Neuronal stem cell (in vitro differentiated cells): ENCODE results near the gene ARHGAP26.

Source experiments
- DNase-seq: peaks from one replicate; pipeline ENCODE4 v3.0.0-alpha.2; 2013; ENCODE audit warnings: low spot score
- H2AFZ ChIP-seq: one replicate; pipeline ENCODE4 v1.6.1; 2013; ENCODE audit warnings: mild to moderate bottlenecking, low read length, inconsistent platforms
- H2AK5ac ChIP-seq: 2 replicates; pipeline ENCODE4 v1.6.1; 2013; ENCODE audit warnings: low read depth, mild to moderate bottlenecking, inconsistent platforms, low read length, moderate library complexity, mixed read lengths
- H2BK120ac ChIP-seq: 2 replicates; pipeline ENCODE4 v1.6.1; 2013; ENCODE audit warnings: low read depth, mild to moderate bottlenecking, inconsistent platforms, low read length, moderate library complexity, mixed read lengths
- H2BK12ac ChIP-seq: one replicate; pipeline ENCODE4 v1.6.1; 2013; ENCODE audit warnings: low read length, inconsistent platforms
- H2BK15ac ChIP-seq: 2 replicates; pipeline ENCODE4 v1.6.1; 2013; ENCODE audit warnings: mild to moderate bottlenecking, low read length, inconsistent platforms, mixed read lengths
- H2BK5ac ChIP-seq: one replicate; pipeline ENCODE4 v1.6.1; 2013; ENCODE audit warnings: inconsistent platforms, mild to moderate bottlenecking, low read length, moderate library complexity
- H3K14ac ChIP-seq: one replicate; pipeline ENCODE4 v1.6.1; 2013; ENCODE audit warnings: low read length, inconsistent platforms
- H3K18ac ChIP-seq: 2 replicates; pipeline ENCODE4 v1.6.1; 2013; ENCODE audit warnings: low read length, inconsistent platforms
- H3K23ac ChIP-seq: 2 replicates; pipeline ENCODE4 v1.6.1; 2013; ENCODE audit warnings: low read depth, mild to moderate bottlenecking, mixed read lengths, low read length, inconsistent platforms; ENCODE audit not compliant: poor library complexity
- H3K27ac ChIP-seq: replicated peaks from 3 replicates; pipeline ENCODE4 v1.5.1; 2013; ENCODE audit warnings: low read length, inconsistent platforms
- H3K27me3 ChIP-seq, 3 experiments: 2 replicates each; pipeline ENCODE4 v1.6.1; 2013; ENCODE audit warnings: low read length in 3 of 3, mild to moderate bottlenecking in 2 of 3, inconsistent platforms in 1 of 3, low read depth in 1 of 3, mixed read lengths in 1 of 3, moderate library complexity in 1 of 3; ENCODE audit not compliant: control insufficient read depth in 3 of 3, insufficient read depth in 3 of 3
- H3K36me3 ChIP-seq, 2 donors: replicated peaks in 1 of 2; 2 replicates each; pipeline ENCODE4 v1.6.1; 2013; ENCODE audit warnings: low read length in 2 of 2; ENCODE audit not compliant: control insufficient read depth in 2 of 2, insufficient read depth in 2 of 2
- H3K4ac ChIP-seq: 2 replicates; pipeline ENCODE4 v1.6.1; 2013; ENCODE audit warnings: inconsistent platforms, mild to moderate bottlenecking, low read length, moderate library complexity
- H3K4me1 ChIP-seq, 2 donors: 1 replicate in 1 of 2; 2 replicates in 1 of 2; pipeline ENCODE4 v1.6.1; 2013; ENCODE audit warnings: low read length in 2 of 2, low read depth in 1 of 2; ENCODE audit not compliant: control insufficient read depth in 2 of 2, insufficient read depth in 1 of 2
- H3K4me2 ChIP-seq: one replicate; pipeline ENCODE4 v1.6.1; 2013; ENCODE audit warnings: mild to moderate bottlenecking, low read length, inconsistent platforms; ENCODE audit not compliant: insufficient read depth, poor library complexity, severe bottlenecking
- H3K4me3 ChIP-seq, 2 donors: 2 replicates each; pipeline ENCODE4 v1.5.1; 2013; ENCODE audit warnings: low read length in 2 of 2, mild to moderate bottlenecking in 2 of 2, inconsistent platforms in 1 of 2, moderate library complexity in 1 of 2
- H3K79me1 ChIP-seq: one replicate; pipeline ENCODE4 v1.6.1; 2013; ENCODE audit warnings: low read depth, mild to moderate bottlenecking, inconsistent platforms, low read length, moderate library complexity
- H3K9ac ChIP-seq: one replicate; pipeline ENCODE4 v1.6.1; 2013; ENCODE audit warnings: mild to moderate bottlenecking, low read depth, low read length, inconsistent platforms; ENCODE audit not compliant: poor library complexity
- H3K9me3 ChIP-seq, 2 donors: replicated peaks in 1 of 2; 2 replicates each; pipeline versions ENCODE3 to v1.6.1; 2013; ENCODE audit warnings: low read length in 2 of 2, mild to moderate bottlenecking in 2 of 2, inconsistent platforms in 1 of 2, low read depth in 1 of 2, mixed read lengths in 1 of 2, moderate library complexity in 1 of 2; ENCODE audit not compliant: control insufficient read depth in 2 of 2, insufficient read depth in 1 of 2
- H4K8ac ChIP-seq: one replicate; pipeline ENCODE4 v1.6.1; 2013; ENCODE audit warnings: low read depth, mild to moderate bottlenecking, inconsistent platforms, low read length, moderate library complexity
- H4K91ac ChIP-seq: one replicate; pipeline ENCODE4 v1.6.1; 2013; ENCODE audit warnings: low read length, low read depth, mild to moderate bottlenecking, inconsistent platforms; ENCODE audit not compliant: poor library complexity
- WGBS, 2 donors: extraction: QIAGEN DNeasy Blood & Tissue Kit; methylation state at CpG; one replicate each; pipeline ENCODE4 v1.1.7; 2013; ENCODE audit warnings: missing lambda C conversion rate in 2 of 2, mixed read lengths in 1 of 2; ENCODE audit not compliant: insufficient read length in 2 of 2, insufficient replicate concordance in 1 of 2; ENCODE audit errors: extremely low coverage in 2 of 2; 5-methylcytosine and 5-hydroxymethylcytosine counted together

Gene ARHGAP26

DNA sequence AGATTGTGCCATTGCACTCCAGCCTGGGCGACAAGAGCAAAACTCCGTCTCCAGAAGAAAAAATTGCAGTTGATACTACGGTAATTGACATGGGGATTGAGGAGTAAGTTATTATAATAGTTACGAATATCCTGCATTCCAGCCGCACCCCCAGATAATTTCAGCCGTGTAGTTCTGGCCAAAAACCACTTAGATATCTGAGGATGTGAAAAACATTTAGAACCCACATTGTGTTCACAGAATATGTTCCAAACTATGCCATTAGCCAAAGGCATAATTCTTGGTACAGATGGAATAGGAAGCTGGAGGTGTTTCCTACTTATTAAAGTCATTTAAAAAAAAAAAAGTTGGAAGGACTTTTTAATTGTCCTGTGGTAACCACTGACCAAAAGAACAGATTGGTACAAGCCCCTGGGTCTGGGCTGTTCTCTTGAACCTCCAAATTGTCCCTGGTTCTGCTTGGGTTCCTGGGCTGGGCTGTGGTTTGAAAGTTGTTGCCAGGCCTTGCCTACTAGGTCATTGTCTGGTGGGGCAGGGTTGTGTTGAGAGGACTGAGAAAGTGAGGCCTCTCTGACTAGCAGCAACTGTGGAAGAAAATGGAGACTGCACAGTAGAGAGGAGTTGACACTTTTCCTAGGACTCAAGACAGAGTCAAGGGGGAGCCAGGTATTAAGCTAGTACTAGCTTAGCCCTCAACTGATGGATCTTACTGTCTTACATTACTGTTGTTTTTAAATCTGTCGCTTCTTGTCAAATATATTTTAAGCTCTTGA is 434.5 kb downstream of the ARHGAP26 start:
- Histone ChIP-seq H2AFZ (no peak overlapping the region), H3K27me3 (no peaks in the 10 kb centered on the region), H3K9ac (no peak overlapping the region), H3K4me3 (no peak overlapping the region), H3K4me2 (no peak overlapping the region), H3K9me3 (no peaks in the 10 kb centered on the region), H3K79me1 (no peaks in the 10 kb centered on the region), H2BK120ac (no peak overlapping the region), H3K18ac (no peak overlapping the region), H3K4ac (no peak overlapping the region), H3K27ac (no peak overlapping the region), H3K23ac (no peak overlapping the region), H4K8ac (no peak overlapping the region), H2BK15ac (no peak overlapping the region), H4K91ac (no peak overlapping the region), H3K14ac (no peak overlapping the region), H3K36me3 (no peaks in the 10 kb centered on the region), H2AK5ac (no peak overlapping the region), H3K4me1 (peaks cover 5 to 8% of the 10 kb centered on the region in 2 donors), H2BK12ac (no peak overlapping the region), H2BK5ac (no peak overlapping the region)
- no CpG with 5 or more reads among the region's 7 CpGs for WGBS, 2 donors
- DNase-seq: no peak

DNA sequence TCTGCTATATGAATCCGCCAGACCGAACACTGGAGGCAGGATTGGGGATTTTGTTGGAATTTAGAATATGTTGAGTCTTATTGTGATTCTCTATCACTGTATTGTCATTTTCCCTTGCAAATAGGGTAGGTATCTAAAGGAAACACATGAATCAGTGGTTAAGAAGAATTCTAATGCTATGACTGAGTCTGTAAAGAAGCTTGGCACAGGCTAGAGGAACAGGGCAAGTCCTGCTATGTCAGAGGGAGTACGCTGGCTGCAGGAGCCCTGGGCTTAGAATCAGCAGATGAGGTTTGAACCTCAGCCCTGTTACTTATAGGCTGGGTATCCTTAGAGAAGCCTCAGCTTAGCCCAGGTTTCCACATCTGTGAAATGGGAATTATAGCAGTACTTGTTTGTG is 435.2 kb downstream of the ARHGAP26 start:
- Histone ChIP-seq H2BK120ac (no peak overlapping the region), H3K27me3 (no peaks in the 10 kb centered on the region), H2BK15ac (no peak overlapping the region), H3K27ac (no peak overlapping the region), H3K36me3 (no peaks in the 10 kb centered on the region), H2BK12ac (no peak overlapping the region), H3K4ac (no peak overlapping the region), H3K23ac (no peak overlapping the region), H3K9ac (no peak overlapping the region), H3K79me1 (no peaks in the 10 kb centered on the region), H3K18ac (no peak overlapping the region), H2BK5ac (no peak overlapping the region), H4K8ac (no peak overlapping the region), H2AFZ (no peak overlapping the region), H3K4me2 (no peak overlapping the region), H3K4me3 (no peak overlapping the region), H3K14ac (no peak overlapping the region), H3K9me3 (no peaks in the 10 kb centered on the region), H3K4me1 (peaks cover 4 to 5% of the 10 kb centered on the region in 2 donors), H4K91ac (no peak overlapping the region), H2AK5ac (no peak overlapping the region)
- no peak for DNase-seq
- no CpG with 5 or more reads among the region's 3 CpGs for WGBS, 2 donors

DNA sequence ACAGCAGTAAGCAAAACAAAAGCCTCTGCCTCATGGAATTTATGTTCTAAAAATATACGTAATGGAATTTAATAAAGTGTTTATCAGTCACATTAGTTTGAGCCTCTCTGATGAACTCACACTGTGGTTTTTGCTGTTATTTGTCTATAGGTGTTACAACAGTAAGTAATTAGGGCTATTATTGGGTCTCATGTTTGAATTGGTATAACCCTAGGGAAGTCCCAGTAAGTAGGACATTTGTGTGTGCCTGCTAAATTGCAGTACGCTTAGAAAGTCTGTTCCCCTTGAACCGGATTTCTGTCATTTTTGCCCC is 435.7 kb downstream of the ARHGAP26 start:
- H3K4me3 ChIP-seq: no peak overlapping the region
- no peaks in the 10 kb centered on the region for H3K9me3 ChIP-seq
- H3K4me2 ChIP-seq: no peak overlapping the region
- H3K9ac ChIP-seq: no peak overlapping the region
- H2BK12ac ChIP-seq: no peak overlapping the region
- H2AFZ ChIP-seq: no peak overlapping the region
- WGBS, 2 donors: no CpG with 5 or more reads among the region's 3 CpGs
- H3K27ac ChIP-seq: no peak overlapping the region
- H3K23ac ChIP-seq: no peak overlapping the region
- peaks cover 0 to 5% of the 10 kb centered on the region in 2 donors for H3K4me1 ChIP-seq
- no peak overlapping the region for H2AK5ac ChIP-seq
- H3K79me1 ChIP-seq: no peaks in the 10 kb centered on the region
- H2BK120ac ChIP-seq: no peak overlapping the region
- H3K4ac ChIP-seq: no peak overlapping the region
- no peaks in the 10 kb centered on the region for H3K27me3 ChIP-seq
- no peak overlapping the region for H4K91ac ChIP-seq
- H3K18ac ChIP-seq: no peak overlapping the region
- no peaks in the 10 kb centered on the region for H3K36me3 ChIP-seq
- H2BK5ac ChIP-seq: no peak overlapping the region
- no peak overlapping the region for H2BK15ac ChIP-seq
- no peak overlapping the region for H4K8ac ChIP-seq
- H3K14ac ChIP-seq: no peak overlapping the region
- DNase-seq: no peak

DNA sequence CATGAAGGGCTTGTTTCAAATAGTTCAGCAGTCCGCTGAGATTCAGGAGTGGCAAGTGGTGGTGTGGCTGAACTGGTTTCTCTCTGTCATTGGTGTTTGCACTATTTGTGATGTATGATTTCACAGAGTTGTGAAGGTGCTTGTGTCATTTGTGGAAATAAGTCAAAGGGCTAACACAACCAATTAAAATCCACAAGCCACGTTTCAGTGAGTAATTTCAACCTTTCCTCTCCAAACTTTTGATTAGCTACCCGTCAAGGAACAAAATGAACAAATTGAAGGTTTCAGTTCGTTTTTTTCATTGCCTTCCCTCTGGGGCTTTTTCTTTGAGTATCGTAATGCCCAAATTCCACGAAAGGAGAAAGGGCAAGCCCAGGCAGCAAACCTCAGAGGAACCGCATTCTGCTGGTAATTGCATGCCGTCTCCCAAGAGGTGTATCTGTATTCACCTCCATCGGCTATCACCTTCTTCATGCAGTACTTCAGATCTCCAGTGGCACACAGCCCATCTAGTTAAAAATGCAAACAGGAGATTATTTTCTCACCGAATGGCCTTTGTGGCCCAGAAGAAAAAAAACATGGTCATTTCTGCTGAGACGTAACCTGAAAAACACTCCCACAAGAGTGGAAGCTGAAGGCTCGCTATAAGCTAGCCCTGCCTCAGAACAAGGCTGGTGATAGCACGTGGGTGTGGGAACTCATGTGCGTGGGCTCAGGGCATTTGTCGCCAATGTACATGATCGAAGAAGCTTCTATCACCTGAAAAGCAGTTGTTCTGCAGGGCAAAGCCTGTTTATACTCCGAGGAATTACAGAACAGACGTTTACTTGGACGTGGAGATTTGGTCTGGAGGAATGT is 436.2 kb downstream of the ARHGAP26 start:
- H2AK5ac ChIP-seq: no peak overlapping the region
- H3K9ac ChIP-seq: no peak overlapping the region
- no peak overlapping the region for H3K27ac ChIP-seq
- H4K8ac ChIP-seq: peak overlapping the region; percentile 33
- no peak overlapping the region for H3K23ac ChIP-seq
- no peaks in the 10 kb centered on the region for H3K9me3 ChIP-seq
- no peak overlapping the region for H2BK5ac ChIP-seq
- no peak overlapping the region for H2BK120ac ChIP-seq
- peaks cover 0 to 4% of the 10 kb centered on the region in 2 donors for H3K4me1 ChIP-seq
- no CpG with 5 or more reads among the region's 19 CpGs for WGBS, 2 donors
- no peak overlapping the region for H2BK12ac ChIP-seq
- no peak overlapping the region for H3K4me3 ChIP-seq
- H3K36me3 ChIP-seq: no peaks in the 10 kb centered on the region
- H2AFZ ChIP-seq: no peak overlapping the region
- H3K18ac ChIP-seq: peak overlapping the region; percentile 32
- H3K4me2 ChIP-seq: no peak overlapping the region
- no peaks in the 10 kb centered on the region for H3K27me3 ChIP-seq
- H3K79me1 ChIP-seq: no peaks in the 10 kb centered on the region
- no peak overlapping the region for H3K14ac ChIP-seq
- no peak overlapping the region for H4K91ac ChIP-seq
- no peak for DNase-seq
- H2BK15ac ChIP-seq: no peak overlapping the region
- no peak overlapping the region for H3K4ac ChIP-seq
